CD4-positive, alpha-beta T cell treated with Interleukin-21 for 1 hour (primary cell): ENCODE measurements around the gene PARD3B.

ENCODE experiments used
- DNase-seq: peaks from one replicate; pipeline ENCODE4 v3.0.0-alpha.2; 2020

Gene PARD3B

DNA sequence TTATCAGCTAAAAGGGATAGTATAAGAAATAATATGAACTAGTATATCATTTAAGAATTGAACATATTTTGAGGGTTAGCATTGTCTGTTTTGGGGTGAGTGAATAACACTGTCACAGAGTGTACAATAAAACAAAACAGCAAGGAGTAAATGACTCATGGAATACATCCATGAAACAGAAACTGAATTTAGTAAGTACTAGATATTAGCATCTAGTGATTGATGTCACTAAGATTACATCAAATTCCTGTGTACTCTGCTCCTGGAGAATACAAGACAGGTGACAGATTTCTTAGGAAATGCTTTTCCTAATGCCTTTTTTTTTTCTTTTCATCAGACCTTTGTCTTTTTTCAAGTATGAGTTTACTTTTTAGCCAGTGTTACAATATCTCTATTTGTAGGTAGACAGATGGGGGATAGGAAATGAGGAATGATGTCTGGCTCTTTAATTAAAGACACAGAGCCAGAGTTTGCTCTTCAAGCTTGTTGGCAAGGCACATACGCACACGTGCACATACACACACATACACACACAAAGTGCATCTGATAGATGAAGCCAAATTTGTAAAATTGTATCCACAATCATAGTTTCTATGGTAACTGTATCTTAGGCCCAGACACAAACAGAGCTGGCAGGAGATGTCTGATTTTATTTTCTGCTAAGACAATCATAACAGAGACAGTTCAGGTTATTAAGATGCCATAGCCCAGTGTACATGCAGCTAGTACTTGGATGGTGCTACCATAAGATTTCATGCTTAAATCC lies 998.8 kb downstream of the PARD3B start:
- no peak for DNase-seq

DNA sequence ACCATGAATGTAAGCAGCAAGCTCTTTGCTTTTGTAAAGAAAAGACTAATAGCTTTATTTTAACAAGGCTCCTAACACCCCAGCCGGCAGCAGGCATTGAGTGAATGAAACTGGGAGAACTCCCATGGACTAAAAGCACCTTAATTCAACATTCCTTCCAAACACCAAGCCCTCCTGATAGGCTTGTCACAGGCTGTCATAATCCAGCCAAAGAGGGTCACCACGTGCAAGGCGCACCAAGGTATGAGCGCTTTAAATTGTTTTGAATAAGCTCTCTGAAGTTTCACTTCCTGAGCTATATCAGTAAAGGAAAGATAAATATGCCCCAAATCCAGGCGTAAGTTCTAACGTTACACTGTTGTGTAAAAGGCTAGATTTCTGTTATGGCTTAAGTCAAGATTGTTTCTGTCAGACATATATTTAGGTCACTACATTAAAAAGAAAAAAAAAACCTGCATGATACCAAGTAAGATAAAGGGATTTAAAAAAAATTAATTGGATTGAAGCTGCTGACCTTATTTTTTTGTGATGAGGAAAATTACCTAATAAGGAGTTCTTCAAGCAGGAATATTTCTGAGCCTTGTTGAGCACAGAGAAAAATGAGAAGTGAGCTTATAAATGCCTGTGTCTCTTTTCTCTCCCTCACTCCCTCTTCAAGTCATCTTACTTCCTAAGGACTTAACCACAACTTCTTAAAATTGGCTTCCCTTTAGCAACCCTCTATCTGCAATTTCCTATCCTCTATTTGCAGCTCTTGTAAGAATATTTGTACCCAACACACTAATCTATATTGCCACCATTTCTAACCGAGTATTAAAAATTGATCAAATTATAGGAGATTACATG lies 1000.9 kb downstream of the PARD3B start:
- no peak for DNase-seq

DNA sequence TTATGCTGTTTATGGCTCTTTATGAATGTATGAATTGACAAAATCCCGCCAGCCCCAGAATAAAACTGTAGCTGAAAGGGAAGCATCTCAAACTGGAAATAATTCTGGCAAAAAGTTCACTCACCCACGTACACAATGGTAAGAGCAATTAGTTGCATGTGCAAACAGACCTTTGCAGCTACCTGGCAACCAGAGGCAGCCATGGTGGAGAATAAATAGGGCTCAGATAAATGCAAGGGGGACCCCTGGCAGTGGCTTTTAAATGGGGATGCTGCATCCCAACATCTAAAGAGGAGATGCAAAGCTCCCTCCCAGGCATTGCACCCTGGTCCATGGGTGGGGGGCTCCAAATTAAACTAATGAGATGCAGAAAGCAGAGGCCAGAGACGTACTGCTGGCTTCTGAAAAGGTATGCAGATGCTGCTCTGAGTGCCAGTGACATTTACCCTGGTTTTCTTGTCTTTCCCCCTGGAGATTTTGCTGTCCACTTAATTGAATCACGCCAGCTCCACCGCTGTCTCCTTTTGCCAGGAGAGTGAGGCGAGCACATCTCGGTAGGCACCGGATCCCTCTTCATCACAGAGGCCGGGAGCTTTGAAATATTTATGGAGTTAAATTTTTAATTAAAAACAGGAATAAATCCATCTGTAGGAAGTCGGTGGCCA lies 1010.4 kb downstream of the PARD3B start:
- no peak for DNase-seq

DNA sequence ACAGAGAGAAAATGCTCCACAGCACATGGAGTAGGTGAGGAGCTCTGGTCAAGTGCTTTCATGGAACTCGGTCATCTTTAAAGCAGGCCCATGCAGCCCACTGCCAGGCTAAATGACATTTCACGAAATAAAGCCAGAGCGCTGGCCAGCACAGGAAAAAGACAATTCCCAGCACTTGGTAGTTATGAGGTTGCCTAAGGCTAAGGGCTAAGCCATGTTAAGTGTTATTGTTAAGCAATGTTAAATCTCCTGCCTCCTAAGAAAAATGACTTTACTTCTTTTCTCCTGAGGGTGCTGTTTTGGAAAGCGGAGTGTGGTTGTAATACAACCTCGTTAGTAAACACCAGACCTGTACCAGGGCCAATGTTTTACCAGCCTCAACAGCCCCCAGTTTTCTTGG lies 1011.1 kb downstream of the PARD3B start:
- DNase-seq, result no peak

DNA sequence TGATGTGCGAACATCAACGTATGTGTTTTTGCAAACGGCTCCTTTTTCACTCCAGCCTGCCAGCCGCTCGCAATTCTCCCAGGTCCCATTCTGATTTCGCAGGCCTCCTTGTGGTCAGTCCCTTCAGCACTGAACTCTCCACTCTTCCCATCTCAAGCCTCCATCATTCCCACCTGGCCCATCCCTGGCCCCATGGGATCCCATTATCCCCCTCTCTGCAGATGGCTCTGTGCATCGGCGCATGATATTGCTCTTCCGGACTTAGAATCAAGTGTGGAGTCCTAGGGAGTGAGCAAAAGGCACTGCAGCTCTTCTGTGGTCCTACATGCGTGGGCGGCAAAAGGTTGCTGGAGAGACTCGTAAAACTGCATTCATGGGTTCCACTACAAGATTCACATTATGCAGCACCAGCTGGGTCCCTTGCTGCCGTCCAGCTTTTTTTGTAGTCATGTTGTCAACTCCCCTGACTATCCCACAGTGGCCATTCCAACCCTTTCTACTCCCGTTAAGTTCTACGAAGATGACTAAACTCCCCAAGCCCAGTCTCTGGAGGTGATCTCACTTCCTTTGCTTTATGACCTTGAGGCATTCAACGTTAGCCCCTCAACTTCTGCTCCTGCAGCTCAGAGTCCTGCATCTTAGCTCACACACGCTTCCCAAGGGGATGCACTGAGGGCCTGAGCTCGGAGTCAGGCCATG lies 1011.7 kb downstream of the PARD3B start:
- no peak for DNase-seq

DNA sequence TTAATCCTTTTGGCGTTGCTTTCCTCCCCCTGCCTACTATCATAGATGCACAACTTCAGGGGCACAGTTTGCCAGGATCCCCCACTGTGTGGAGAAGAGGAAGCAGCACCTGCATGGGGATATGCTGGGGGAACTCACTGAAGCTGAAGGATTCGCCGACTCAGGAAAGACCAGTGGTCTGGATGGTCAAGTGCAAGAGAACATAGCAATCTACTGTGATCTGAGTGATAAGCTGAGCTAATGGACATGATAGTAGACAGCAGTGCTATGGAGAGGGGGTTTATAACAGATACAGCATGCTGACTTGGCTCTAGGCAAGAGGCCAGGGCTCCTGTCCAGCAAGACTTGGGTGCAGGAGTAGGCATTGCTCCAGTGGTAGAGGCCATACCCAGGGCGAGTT lies 1012.6 kb downstream of the PARD3B start:
- no peak for DNase-seq

DNA sequence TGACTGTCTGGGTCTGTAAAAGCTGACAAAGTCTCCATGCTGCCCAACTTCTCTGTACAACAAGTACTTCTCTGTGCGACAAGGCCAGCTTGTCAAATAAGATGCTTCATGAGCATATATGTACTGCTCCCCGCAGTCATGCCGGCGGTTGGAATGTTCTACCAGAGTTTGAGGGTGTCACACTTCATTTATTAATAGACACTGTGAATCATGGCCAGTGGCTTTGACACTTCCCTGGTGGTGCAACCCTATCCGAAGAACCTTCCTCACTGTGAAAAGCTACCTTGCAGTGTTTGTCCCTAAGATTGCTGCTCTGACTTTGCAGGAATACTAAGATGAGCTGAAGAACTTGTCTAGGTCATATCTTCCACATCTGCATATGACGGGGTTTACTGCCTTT lies 1016.2 kb downstream of the PARD3B start:
- DNase-seq, result no peak

DNA sequence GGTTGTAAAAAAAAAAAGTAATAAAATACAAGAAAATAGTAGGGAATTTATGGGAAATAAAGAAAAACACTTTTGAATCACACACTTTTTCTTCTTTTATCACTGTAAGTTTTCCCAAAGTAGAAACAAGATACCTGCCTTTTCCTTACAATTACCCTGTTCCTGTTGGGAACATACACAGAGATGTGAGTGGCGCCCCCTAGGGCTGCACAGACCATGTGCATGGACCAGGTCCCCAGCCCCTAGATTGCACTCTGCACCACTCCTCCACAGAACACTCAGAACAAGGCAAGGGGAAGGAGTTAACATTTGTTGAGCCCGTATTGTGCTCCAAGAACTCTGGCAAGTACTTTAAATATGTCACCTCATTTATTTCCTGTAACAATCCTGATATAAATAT lies 1018.4 kb downstream of the PARD3B start:
- no peak for DNase-seq

DNA sequence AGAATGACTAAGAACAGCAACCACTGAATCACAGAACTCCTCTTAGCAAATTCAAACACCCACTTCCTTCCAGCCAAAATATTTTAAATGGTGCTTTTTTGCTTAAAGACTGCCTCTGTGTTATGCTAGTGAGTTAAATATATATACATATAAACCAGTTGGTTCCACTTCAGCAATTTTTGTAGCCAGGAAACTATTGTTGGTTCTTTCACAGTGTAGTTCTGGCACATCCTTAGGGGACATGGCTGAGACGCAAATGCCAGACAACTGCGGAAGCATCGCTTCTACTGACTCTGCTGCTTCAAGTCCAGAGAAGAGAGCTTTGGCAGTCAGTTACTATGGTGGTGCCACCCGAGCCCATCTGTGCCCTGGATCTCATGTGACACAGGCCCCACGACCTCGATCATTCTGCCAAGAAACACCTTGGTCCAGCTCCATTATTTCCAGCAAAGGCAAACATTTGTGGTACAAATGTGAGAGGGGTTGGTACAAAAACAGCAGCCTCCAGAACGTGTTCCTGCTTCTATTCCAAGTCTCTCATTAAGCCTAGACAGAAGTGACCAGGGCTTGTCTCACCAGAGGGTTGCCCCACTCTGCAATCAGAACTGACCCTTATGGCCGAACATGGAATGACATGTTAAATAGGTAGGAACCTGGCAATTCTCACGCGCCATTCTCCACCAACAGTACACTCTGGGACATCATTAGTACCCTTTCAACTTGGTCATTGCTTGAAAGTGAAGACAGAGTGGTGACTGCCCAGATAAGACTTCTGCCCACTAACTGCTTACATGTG lies 1019.3 kb downstream of the PARD3B start:
- DNase-seq, result no peak

DNA sequence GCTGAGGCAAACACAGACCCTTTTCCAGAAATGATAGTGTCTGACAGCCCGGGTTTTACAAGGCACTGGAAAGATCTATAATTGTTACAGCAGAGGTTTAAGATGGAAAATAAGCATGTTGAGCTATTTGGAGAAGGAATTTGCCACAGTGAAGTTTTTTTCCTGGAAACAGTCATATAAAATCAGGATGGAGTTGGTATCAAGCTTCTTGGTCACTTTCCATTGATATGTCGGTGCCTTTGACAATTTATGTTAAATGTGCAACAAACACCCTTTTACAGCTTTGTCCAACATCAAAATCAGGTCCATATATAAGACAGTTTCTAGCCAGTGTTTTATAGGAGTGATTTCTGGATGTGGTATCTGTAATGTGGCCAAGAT lies 1019.9 kb downstream of the PARD3B start:
- no peak for DNase-seq

DNA sequence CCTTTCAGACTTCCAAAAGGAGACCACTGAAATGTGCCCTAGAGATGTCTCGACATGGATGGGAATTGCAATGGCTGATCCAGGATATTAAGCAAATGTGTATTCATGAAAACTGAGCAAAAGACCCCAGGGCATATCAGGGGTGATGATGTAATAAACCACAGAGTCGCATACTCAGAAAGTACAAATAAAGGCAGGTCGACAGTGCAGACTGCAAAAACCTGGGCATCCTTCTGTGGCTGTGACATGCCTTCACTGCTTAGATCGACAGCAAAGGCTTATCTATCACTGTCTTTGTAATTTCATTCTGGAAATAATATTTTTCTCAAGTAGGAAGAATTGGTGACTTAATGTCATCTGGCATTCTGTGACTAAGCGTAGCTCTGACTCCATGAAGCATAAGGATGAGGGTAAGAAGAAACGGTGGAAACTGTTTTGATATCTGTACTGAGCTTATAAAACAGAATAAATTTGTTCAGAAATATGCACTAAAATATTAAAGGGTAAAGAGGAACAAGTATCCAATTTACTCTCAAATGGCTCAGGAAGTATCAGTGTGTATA lies 1021.4 kb downstream of the PARD3B start:
- DNase-seq, result no peak

DNA sequence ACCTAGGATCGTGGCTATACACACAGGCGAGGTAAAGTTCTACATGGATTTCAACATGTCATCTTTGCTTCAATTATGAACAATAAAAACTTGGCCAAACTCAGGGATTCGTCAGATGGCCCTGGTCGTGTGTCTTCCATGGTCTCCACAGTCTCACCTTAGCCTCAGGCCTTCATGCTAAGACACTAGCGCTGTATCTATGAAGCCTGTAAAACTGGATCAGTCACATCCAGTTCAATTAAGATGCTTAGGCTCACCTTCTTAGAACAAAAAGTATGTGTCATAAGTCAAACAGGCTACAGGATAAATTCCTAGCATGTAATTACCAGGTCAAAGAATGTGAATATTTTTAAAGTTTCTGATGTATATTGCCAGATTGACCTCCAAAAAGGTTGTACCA lies 1023.3 kb downstream of the PARD3B start:
- no peak for DNase-seq

DNA sequence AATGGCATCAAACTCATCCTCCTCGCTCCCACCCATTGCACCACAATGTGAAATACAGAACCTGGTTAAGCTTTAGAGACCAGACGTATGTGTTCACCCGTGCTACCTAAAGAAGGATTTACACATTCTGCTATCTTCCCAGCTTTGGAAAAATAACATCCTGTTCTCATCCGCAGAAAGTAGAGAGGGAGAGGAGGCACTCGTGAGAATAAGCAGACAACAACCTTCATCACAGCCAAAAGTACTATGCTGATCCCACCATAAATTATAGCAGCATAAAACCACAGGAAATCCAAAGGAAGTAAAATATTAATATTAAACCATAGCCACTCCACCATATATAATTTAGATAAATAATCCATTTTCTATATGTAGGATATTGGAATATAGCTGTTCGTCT lies 1025.4 kb downstream of the PARD3B start:
- no peak for DNase-seq

DNA sequence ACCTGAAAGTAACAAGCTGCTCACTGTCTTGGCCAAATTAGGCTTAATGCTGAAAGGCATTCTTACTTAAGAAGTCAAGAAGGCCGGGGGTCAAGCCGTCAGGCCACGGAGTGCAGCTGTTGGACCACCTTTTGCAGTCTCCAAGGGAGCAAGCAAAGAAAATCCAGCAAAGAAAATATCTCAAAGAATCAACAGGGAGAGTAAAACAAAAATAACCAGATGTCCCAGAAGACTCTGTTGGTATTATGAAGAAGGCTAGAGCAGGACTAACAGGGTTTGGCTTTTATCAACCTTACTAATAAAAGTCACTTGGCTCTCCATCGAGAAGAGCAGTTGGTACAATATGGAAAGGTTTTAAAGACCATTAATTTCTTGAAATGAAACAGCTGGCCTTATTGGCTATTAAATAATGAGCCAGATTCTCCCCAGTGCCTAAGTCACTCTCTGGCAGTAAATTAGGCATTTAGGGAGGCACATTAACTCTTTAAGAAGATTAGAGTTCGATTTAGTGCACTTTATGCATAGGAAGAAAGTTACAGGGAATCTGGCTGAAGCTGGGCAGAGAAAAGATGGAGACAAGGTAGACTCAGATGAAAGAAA lies 1026.2 kb downstream of the PARD3B start:
- DNase-seq, result no peak

DNA sequence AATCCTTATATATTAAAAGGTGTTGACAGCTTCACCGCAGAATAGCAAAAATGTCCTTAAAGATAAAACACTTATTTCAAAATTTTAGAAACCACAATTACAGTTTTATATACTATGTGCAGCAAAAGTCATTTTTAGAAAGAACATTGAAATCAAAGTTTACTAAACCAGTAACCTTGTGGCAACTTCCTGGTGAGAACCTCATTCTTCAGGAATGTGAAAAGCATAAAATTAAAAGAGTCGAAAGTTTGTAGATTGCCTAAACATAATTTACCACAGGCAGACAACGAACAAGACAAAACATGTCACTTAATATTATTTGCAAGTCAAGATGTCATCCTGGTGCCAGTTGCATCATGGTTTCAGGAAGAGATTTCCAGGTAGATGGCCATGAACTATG lies 1028.7 kb downstream of the PARD3B start:
- DNase-seq, result no peak

DNA sequence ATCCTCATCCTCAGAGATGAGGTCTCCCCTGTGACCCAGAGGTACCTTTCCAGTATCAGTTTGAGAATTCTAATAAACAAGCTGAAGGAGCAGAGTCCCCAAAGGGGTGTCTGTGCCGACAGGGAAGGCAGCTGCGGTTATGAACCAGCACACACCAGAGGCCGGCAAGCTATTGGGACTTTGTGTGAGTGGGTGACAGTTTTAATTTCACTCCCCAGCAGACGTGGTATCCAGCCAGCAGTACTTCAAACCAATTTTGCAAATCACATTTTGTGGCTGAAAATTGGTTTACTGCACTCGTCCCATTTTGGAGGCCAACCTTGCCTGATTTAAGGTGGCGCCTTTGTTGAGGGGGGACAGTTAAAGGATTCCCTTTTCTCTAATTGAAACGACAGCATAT lies 1034.1 kb downstream of the PARD3B start:
- no peak for DNase-seq

DNA sequence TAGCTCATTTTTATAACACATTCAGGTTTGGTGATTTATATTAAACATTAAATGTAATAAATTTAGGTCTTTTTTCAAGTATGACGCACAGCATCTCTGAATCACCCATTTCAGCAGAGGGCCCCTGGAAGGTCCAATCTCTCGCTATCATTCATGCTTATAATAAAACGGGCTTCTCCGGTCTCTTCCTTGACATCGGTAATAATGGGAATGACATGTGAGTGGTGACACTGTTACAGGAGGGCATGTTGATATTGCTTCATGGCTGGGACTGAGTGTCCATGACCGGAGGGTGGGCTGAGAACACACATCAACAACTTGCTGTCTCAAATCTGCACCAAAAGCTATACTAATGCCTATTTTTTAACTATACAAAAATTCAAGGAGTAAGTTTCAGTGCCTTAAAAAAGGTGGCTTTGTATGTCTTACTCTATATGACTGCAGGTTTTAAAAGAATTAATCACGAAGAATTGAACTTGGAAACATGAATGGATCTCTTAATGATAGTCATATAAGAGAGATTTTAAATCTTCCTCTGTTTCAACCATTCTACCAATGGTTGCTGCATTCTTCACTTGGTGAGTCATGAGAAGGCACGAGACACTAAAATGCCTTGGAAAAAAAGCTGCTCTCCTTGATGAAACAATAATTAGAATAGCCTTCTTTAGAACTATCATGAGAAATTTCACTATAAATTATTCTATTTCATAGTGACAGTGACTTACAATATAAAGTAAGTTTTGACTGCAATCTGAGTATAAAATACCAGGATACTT lies 1035.1 kb downstream of the PARD3B start:
- no peak for DNase-seq

DNA sequence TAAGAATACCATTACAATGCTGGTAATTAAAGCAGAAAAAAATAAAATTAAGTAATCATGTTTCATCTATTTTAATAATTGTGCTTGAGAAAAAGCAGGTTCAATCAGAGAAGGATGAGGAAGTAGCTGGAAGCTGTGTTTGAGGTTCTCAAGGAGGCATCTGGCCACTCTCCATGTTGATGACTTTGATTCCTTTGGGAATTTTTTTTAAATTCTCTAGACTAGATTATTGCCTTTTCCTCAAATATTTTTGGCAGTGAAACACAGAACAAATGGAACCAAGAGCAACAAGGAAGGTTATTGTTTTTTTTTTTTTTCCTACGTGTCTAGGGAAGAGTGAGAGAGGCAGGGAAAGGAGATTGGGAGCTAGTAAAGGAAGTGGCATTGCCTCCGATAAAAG lies 1037.1 kb downstream of the PARD3B start:
- DNase-seq, result no peak

DNA sequence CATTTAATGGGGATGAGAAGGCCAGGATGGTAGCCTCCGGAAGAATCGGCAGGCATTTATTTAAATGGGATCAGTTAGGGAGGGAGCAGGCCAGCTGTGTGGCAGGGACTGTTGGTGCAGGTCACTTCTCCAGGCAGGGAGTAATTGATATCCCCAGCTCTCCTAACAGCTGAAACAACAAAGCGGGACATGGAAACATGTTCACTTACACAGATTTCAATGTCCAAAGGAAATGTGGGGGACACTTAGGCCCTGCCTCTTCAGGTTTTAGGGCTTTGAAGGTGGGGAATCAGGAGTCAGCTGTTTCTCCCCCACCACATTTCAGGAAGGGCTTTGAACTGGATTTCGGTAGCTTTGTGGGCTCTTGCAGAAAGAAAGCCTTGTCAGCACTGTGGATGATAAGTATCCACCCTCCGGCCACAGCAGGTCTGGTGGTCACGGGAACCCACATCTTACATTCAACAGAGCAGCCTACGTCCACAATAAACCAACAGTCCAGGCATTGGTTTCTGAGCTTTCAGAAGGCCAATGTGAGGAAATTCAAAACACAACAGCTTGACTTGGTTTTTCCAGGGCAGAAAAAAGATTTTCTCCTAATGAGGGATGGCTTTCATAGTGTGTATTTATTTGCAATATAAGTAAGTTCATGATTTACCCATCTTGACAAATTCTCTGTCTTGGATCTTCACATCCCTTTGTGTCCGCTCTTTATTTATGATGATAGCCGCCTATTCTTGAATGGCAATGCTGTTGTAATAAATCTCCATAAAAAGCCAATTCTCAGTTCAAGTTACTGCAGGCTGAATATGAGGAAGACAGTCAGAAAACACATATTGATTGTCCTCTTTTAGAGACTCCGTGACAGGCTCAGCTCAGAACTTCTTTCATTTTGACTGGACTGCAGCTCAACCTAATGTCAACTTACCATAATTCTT lies 1040.4 kb downstream of the PARD3B start:
- DNase-seq, result no peak

DNA sequence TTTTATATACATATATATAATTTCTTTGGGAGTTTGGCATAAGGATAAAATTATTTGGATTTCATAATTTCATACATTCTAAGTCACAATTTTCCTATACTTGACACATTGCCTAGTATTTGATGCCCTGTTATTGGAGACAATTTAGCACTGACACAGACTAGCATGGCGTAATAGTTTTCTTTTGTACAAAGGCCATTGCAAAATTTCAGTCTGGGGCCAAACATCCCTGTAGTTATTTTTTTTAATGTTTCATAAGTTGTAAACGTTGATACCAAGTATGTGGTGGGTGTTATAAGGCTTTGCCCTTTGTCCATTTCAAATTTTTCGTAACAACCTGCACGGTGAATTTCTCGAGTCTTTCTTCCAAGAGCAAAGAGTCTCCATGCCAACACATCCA lies 1041.4 kb downstream of the PARD3B start:
- no peak for DNase-seq
